HG02870 (cell line): ENCODE results near the gene SUPT6H.

Experiments
- ATAC-seq: cut with Tn5 transposase; IDR thresholded peaks from one replicate; pipeline ENCODE4 v1.9.1; 2021; ENCODE audit warnings: mild to moderate bottlenecking, moderate library complexity; ENCODE audit not compliant: unreplicated experiment

SUPT6H gene

GRCh38 chr17:28700278-28700677 is 38.3 kb downstream of the SUPT6H start:
- ATAC-seq, result no peak

DNA sequence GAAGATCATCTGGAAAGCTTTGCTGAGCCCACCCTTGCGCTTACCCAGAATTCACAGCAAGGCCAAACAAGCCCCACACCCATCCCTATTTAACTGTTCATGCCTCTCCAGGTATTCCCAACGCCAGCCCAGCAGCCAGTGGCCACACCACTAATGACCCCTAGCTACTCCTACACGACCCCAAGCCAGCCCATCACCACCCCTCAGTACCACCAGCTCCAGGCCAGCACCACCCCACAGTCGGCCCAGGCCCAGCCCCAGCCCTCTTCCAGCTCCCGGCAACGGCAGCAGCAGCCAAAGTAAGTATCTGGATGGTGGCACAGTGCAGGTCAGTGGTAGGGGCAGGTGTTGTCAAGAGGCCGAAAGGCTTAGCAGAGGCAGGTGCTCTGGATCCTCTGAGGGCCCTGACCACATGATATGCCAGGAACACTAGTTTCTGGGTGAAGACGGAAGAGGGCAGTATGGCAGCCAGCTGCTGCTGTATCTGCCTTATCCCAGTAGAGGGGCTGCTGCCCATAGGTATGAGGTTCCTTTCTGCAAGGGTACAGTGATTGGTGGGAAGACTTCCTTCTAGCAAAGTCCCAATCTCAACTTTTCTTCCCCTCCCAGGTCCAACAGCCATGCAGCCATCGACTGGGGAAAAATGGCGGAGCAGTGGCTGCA is 39.0 kb downstream of the SUPT6H start:
- ATAC-seq, result no peak

- no peak for ATAC-seq
Observed at GRCh38 chr17:28702026-28702751, 40.2 kb downstream of the SUPT6H start.

DNA sequence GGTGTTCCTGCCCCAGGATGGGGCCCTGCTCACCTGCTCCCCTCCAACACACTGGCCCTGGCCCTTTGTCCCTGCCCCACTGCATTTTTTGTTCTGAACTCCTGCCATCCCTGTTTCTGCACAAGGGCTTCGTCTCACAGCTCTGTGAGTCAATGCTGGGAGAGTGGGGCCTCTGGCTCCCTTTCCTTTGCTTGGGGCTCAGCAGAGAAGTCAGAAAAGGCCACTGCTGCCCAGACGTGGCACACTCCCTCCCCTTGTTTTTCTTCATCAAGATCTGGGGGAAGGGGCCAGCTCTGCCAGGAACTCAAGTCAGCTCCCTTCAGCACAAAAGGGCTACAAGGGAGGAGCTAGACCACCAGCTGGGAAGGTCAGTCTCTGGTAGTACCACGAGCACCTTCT is 40.7 kb downstream of the SUPT6H start:
- ATAC-seq, result no peak

- ATAC-seq, result no peak
Observed at GRCh38 chr17:28703552-28704218, 41.7 kb downstream of the SUPT6H start.

GRCh38 chr17:28704219-28704858 is 42.3 kb downstream of the SUPT6H start:
- ATAC-seq, result no peak

- no peak for ATAC-seq
Observed at GRCh38 chr17:28705074-28705659, 43.2 kb downstream of the SUPT6H start.

DNA sequence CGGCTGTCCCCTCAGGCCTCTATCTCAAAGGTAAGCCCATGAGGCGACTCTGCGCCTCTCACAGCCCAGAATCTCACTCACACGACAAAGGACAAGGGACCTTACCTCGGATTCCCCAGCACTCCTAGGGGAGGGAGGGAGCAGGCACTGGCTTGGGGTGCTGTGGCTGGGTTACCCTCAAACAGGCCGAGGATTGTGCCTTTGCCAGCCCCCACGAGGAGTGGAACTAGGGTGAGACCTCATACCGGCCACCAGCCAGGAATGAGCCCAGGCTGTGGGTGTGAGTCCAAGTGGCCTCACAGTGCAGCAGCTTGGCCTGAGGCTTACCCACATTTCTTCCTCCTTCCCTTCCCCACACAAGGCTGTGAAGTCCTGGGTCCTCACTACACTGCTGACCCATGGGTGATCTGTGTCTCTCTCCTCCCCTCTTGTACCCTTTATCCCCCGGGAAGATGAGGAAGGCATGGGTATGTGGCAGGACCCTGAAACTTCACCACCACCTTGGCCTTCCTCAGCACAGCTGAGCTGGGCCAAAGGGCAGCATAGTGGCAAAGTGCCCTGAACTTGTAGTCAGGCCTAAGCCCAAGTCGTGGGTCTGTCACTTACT is 43.8 kb downstream of the SUPT6H start:
- ATAC-seq, result no peak

- no peak for ATAC-seq
Observed at GRCh38 chr17:28706471-28707338, 44.7 kb downstream of the SUPT6H start.

GRCh38 chr17:28707339-28707720 is 45.3 kb downstream of the SUPT6H start:
- ATAC-seq, result no peak

GRCh38 chr17:28710861-28711722 is 49.1 kb downstream of the SUPT6H start:
- ATAC-seq, result peak; percentile 74

GRCh38 chr17:28711723-28712031 is 49.7 kb downstream of the SUPT6H start, which contains the start of gene PROCA1:
PROCA1 (minus strand) TSS chr17:28711888; CDS start chr17:28711660, 228 bp downstream.
- peak; percentile 15 for ATAC-seq

DNA sequence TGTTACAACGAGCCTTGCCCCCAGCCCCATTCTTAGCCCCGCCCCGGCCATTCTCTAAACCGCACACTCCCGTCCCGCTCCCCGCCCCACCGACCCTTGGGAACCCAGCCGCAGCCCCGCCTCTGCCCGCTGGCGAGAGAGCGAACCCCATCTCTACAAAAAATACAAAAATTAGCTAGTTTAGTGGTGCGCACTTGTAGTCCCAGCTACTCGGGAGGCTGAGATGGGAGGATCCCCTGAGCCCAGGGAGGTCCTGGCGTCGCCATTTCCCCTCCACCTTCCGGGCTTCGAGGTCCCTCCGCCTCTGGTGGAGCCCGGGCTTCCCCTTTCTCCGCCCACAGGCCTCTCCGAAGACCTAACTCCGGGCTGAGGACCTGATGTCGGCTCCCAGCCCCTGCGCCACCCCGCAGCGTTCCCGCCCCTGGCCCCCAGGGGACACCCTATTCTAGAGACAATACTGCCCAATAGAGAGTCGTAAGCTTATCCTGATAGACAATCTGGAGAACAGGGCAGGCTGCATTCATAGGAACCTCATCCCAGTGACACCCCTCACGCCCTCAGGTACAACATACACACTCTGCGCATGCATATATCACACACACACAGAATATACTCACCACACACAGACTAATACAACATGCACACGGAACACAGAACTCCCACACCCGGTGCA is 50.2 kb downstream of the SUPT6H start:
- no peak for ATAC-seq

- ATAC-seq, result no peak
Observed at GRCh38 chr17:28712705-28713415, 50.9 kb downstream of the SUPT6H start.

DNA sequence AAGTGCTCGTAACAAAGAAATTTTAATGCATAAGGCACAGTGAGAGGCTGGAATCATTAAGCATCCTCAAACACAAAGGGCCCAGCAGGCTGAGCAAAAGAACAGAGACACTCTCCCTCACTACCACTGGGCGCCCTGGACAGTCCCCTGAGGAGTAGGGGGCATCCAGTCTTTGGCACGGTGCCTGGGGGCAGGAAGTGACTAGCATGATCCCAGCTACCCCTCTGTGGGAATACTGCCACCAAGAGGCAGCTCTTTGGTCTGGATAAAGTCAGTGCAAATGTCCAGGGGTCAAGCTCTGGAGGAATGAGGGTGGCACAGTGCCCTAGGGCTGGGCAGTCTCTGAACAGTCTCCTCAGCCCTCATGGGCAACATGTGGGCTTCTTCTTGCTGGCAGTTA is 52.3 kb downstream of the SUPT6H start:
- no peak for ATAC-seq

DNA sequence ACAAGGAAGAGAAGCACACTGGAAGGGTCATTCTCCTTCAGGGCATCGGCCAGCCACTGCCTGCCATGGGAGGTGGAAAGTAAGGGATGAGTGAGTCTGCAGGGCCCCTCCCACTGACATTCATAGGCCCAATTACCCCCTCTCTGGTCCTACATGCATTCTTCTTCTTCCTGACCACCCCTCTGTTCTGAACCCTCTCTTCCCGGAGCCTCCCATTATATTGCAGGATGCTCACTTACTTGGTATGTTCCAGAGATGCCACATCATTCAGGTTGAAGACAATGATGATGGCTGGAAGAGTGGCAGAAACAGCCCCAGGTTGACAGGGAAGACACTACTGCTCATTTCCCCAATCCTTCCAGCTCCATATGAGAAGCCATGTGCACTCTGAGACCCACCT is 53.2 kb downstream of the SUPT6H start:
- no peak for ATAC-seq

- no peak for ATAC-seq
Observed at GRCh38 chr17:28716740-28717577, 55.0 kb downstream of the SUPT6H start.
